GM18873 (cell line): ENCODE results near the gene SMYD2.
A peak's percentile ranks its signal among the peaks of the same experiment; 100 is the strongest.
"Not testable (repeated sequence)": the region's sequence is repeated elsewhere in the genome, so short reads cannot be mapped to it uniquely, and the experiment has no call there.

ENCODE experiments used
- ATAC-seq: cut with Tn5 transposase; IDR thresholded peaks from one replicate; pipeline ENCODE4 v1.9.1; 2021; ENCODE audit warnings: mild to moderate bottlenecking, moderate library complexity, moderate number of reproducible peaks; ENCODE audit not compliant: unreplicated experiment, low FRiP score

The SMYD2 gene

GRCh38 chr1:214271174-214271858 lies 9.6 kb upstream of the SMYD2 start:
- no peak for ATAC-seq

DNA sequence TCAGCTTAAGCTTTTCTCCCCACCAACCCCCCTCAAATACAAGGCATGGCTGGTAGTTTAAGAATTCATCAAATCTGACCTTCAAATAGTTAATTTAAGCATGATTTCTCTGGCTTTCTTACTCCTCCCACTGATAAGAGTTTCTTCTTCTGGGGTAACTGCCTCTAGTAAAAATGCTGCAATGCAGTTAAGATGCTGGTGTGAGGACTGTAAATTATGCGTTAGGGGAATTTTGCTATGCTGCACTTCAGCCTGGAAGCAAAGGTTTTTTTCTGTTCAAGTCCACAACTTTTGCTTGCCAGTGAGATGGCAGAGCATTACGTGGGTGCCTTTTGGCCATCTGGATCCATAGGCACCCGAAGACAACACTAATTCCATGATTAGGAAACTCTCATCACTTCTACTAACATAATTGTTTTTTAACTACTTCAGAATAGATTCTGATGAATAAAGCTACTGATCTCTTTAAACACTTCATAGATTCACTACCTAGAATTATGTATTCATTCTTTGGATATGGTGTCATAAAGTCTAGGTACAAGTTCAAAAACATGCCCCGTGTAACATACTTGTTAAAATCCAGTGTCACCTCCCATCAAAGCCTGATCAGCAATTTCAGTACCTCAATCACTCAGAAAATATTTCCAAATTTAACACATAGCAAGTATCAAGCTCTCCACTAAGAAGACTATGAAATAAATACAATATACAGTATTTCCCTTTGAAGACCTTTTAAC lies 8.8 kb upstream of the SMYD2 start:
- no peak for ATAC-seq

- ATAC-seq, result no peak
These were observed 7.9 kb upstream of the SMYD2 start for GRCh38 chr1:214272964-214273533.

DNA sequence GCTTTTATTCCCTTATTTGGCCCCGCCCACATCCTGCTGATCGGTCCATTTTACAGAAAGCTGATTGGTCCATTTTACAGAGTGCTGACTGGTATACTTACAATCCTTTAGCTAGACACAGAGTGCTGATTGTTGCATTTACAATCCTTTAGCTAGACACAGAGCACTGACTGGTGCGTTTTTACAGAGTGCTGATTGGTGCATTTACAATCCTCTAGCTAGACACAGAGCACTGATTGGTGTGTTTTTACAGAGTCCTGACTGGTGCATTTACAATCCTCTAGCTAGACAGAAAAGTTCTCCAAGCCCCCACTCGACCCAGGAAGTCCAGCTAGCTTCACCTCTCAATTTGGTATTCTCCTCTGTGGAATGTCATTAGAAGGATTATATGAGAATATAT lies 5.3 kb upstream of the SMYD2 start:
- ATAC-seq, result not testable (repeated sequence)

GRCh38 chr1:214276786-214277185 lies 4.2 kb upstream of the SMYD2 start:
- no peak for ATAC-seq

GRCh38 chr1:214277704-214278635 lies 3.0 kb upstream of the SMYD2 start:
- no peak for ATAC-seq

DNA sequence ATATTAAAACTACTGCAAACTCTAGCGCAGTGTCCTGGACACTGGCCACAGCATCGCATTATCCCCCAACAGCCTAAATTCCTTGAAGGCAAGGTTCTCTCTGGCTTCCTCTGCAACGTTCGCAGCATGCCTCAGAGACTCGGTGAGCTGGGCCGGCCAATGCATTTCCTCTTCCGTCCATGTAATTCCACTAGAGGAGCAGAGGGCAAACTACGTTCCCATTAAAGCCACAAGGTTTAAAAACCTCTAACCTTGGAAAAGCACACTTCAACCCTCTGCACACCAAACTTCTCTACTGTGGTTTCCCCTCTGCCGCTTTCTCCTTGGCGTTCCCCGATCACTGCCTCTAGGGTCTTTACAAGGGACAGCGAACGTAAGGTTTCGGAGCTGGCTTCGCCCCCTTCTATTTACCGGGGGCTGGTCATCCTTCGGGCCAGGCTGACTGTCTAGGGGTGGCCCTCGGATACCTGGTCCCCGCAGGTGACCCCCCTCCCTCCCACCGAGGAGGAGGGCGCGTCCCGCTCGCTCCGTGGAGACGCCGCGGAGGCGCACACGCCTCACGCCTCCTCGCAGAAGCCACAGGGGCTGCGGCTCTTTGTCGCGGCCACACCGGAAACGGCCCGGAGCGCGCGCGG lies 456 bp upstream of the SMYD2 start:
- peak; percentile 39 for ATAC-seq

- peak; percentile 29 for ATAC-seq
These were observed 1.0 kb downstream of the SMYD2 start for GRCh38 chr1:214281720-214282629.

DNA sequence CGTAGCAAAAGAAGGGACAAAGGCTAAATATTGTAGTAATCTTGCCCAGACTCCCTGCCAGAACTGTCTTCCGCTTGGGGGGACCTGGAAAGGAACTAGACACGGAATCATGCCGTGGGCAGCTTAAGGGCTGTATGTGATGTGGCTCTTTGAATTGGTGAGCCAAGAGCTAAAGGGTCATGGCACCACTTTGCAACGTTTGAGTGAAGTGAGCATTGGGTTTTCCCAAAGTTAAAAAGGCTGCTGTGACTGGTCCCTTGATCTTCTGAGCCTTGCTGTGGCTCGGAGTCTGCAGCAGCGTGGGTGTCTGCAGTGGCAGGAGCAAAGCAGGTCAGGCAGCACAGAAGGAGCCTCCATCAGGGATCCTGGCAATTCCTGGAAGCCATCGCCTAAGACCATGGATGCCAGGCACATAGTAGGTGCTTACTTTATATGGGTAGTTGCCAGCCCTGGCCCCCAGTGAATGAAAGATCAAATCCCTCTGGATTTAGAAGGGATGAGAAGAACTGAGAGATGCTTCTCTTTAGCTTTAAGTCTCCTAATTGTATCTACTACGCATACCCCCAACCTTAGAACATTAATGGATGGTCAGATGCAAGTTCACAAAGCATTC lies 1.8 kb downstream of the SMYD2 start:
- ATAC-seq, result no peak

- no peak for ATAC-seq
These were observed 4.9 kb downstream of the SMYD2 start for GRCh38 chr1:214285610-214286440.

GRCh38 chr1:214287884-214288283 lies 6.9 kb downstream of the SMYD2 start:
- ATAC-seq, result no peak

GRCh38 chr1:214289574-214290272 lies 8.8 kb downstream of the SMYD2 start:
- no peak for ATAC-seq

GRCh38 chr1:214290424-214291037 lies 9.6 kb downstream of the SMYD2 start:
- ATAC-seq, result no peak

- no peak for ATAC-seq
These were observed 11.4 kb downstream of the SMYD2 start for GRCh38 chr1:214292322-214292721.

- no peak for ATAC-seq
These were observed 15.0 kb downstream of the SMYD2 start for GRCh38 chr1:214295934-214296333.

GRCh38 chr1:214296860-214297745 lies 16.1 kb downstream of the SMYD2 start:
- no peak for ATAC-seq
